Activated naive CD8-positive, alpha-beta T cell (primary cell): ENCODE results near the gene GCNT1.
"Not testable (repeated sequence)": the region's sequence is repeated elsewhere in the genome, so short reads cannot be mapped to it uniquely, and the experiment has no call there.

Source experiments
- H3K27ac Mint-ChIP-seq: one replicate; pipeline ENCODE4 v1.8.0; 2021; ENCODE audit warnings: mixed read lengths
- H3K27me3 Mint-ChIP-seq: one replicate; pipeline ENCODE4 v1.8.0; 2021; ENCODE audit warnings: mixed read lengths
- H3K36me3 Mint-ChIP-seq: one replicate; pipeline ENCODE4 v1.8.0; 2021; ENCODE audit warnings: mixed read lengths
- H3K4me1 Mint-ChIP-seq: one replicate; pipeline ENCODE4 v1.8.0; 2021; ENCODE audit warnings: low read depth, mixed read lengths
- H3K4me3 Mint-ChIP-seq: one replicate; pipeline ENCODE4 v1.8.0; 2021; ENCODE audit warnings: mild to moderate bottlenecking, mixed read lengths
- H3K9me3 Mint-ChIP-seq: one replicate; pipeline ENCODE4 v1.8.0; 2021; ENCODE audit warnings: low read depth, mixed read lengths

Gene GCNT1

DNA sequence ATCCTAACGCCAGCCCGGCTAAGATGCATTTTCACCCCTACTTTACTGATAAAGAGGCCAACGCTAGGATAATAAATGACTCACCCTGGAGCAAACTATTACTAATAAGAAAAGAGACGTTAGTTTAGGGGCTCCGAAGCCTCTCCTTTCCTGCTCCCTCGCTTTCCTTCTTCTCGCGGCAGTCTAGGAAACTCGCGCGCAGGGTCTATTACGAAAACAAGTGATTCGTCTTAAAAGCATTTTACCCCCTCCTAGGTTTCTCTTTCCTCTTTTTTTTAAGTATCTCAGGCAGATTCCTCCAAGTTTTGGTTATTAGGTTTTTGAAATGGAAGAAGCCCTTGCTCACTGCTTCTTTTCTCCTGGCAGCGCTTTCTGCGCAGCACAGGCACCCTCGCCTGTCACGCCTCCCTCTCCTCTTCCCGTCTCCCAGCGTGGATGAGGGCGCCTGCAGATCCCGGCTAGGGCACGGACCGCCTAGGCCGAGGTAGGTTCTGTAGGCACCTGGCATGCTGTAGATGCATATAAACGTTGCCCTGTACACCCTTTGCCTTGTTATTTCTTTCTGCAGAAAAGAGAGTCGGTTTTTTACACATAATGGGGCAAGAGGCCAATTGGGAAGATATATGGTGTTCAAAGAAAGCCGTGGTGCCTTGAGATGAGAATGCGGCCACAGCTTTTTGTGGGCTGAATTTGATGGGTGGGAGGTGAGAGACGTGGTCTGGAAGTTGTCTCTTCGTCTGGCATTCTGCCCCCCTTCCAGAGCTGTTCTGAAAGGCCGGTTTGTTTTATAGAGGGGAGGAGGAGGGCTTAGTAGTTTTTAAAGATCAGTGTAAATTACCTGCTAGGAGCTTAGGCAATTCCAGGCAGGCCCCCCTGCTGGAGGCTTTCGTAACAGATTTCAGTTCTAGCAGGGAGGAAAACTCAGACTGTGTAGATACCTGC, 983 bp downstream of the GCNT1 start:
- Mint-ChIP-seq H3K9me3 (no peaks in the 10 kb centered on the region), H3K27ac (peak overlapping the region; percentile 79), H3K27me3 (peaks cover 1% of the 10 kb centered on the region)

GRCh38 chr9:76462126-76462525, 3.1 kb downstream of the GCNT1 start:
- Mint-ChIP-seq H3K4me3 (no peak overlapping the region), H3K36me3 (no peaks in the 10 kb centered on the region), H3K4me1 (peaks cover 16% of the 10 kb centered on the region), H3K27me3 (peaks cover 1% of the 10 kb centered on the region), H3K9me3 (no peaks in the 10 kb centered on the region), H3K27ac (no peak overlapping the region)

More for the DNA sequence above, 983 bp downstream of the GCNT1 start:
- H3K4me3 Mint-ChIP-seq = peak overlapping the region; percentile 96
- H3K4me1 Mint-ChIP-seq = peaks cover 24% of the 10 kb centered on the region
- H3K36me3 Mint-ChIP-seq = no peaks in the 10 kb centered on the region

DNA sequence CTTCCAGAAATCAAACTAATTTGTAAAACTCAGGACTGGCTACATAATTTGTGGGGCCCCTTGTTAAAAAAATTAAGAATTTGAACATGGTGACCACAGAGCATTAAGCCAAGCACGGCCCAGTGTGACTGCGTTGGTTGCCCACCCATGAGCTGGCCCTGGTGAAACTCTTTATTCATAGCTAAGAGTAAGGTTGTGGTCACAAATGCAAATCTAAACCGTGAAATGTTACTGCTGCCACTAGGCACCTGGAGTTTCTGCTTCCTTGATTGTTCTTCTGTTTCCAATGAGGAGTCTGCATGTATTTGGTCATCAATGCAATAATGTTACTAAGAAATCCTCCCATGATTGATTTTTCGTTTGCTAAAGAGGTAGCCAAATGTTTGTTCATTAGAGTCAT, 4.2 kb downstream of the GCNT1 start:
- H3K27ac Mint-ChIP-seq = no peak overlapping the region
- no peaks in the 10 kb centered on the region for H3K36me3 Mint-ChIP-seq
- no peaks in the 10 kb centered on the region for H3K9me3 Mint-ChIP-seq
- H3K4me1 Mint-ChIP-seq = peaks cover 16% of the 10 kb centered on the region
- H3K27me3 Mint-ChIP-seq = peaks cover 1% of the 10 kb centered on the region
- no peak overlapping the region for H3K4me3 Mint-ChIP-seq

GRCh38 chr9:76464706-76465105, 5.7 kb downstream of the GCNT1 start:
- Mint-ChIP-seq H3K4me1 (peaks cover 9% of the 10 kb centered on the region), H3K27ac (no peak overlapping the region), H3K9me3 (no peaks in the 10 kb centered on the region), H3K4me3 (no peak overlapping the region), H3K27me3 (peaks cover 4% of the 10 kb centered on the region), H3K36me3 (no peaks in the 10 kb centered on the region)

- peaks cover 3% of the 10 kb centered on the region for H3K27me3 Mint-ChIP-seq
- no peak overlapping the region for H3K27ac Mint-ChIP-seq
- no peaks in the 10 kb centered on the region for H3K9me3 Mint-ChIP-seq
- H3K4me3 Mint-ChIP-seq = no peak overlapping the region
- no peaks in the 10 kb centered on the region for H3K36me3 Mint-ChIP-seq
- peaks cover 1% of the 10 kb centered on the region for H3K4me1 Mint-ChIP-seq
These were observed 6.7 kb downstream of the GCNT1 start for GRCh38 chr9:76465442-76466298.

DNA sequence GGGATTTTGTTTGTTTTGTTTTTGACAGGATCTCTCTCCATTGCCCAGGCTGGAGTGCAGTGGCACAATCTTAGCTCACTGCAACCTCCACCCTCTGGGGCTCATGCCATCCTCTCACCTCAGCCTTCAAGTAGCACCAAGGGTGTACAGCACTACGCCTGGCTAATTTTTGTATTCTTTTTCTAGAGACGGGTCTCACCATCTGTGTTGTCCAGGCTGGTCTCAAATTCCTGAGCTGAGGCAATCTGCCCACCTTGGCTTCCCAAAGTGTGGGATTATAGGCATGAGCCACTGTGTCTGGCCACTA, 7.3 kb downstream of the GCNT1 start:
- H3K4me1 Mint-ChIP-seq = no peaks in the 10 kb centered on the region
- H3K4me3 Mint-ChIP-seq = no peak overlapping the region
- no peaks in the 10 kb centered on the region for H3K36me3 Mint-ChIP-seq
- H3K27ac Mint-ChIP-seq = no peak overlapping the region
- peaks cover 3% of the 10 kb centered on the region for H3K27me3 Mint-ChIP-seq
- no peaks in the 10 kb centered on the region for H3K9me3 Mint-ChIP-seq

GRCh38 chr9:76474419-76474818, 15.4 kb downstream of the GCNT1 start:
- Mint-ChIP-seq H3K4me3 (no peak overlapping the region), H3K27me3 (peaks cover 3% of the 10 kb centered on the region), H3K9me3 (peaks cover 6% of the 10 kb centered on the region), H3K27ac (no peak overlapping the region), H3K36me3 (peaks cover 5% of the 10 kb centered on the region), H3K4me1 (no peaks in the 10 kb centered on the region)

DNA sequence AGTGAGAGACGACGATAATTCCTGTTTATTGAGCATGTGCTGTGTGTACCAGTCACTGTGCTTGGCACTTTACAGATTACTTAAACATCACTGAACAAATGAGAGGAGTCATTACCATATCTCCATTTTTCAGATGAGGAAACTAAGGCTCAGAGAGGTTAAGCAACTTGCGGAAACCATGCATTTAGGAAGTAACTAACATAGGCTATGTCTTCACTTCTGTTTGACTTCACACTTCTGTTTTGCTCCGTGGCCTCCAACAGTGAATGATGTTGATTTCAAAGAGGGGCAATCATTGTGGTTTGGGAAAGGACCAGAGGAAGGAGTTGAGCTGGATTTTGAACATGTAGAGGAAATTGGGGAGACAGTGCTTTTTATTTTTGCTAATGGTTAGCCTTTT, 16.7 kb downstream of the GCNT1 start:
- no peak overlapping the region for H3K4me3 Mint-ChIP-seq
- peaks cover 6% of the 10 kb centered on the region for H3K9me3 Mint-ChIP-seq
- peaks cover 5% of the 10 kb centered on the region for H3K36me3 Mint-ChIP-seq
- no peaks in the 10 kb centered on the region for H3K27me3 Mint-ChIP-seq
- H3K4me1 Mint-ChIP-seq = no peaks in the 10 kb centered on the region
- no peak overlapping the region for H3K27ac Mint-ChIP-seq

DNA sequence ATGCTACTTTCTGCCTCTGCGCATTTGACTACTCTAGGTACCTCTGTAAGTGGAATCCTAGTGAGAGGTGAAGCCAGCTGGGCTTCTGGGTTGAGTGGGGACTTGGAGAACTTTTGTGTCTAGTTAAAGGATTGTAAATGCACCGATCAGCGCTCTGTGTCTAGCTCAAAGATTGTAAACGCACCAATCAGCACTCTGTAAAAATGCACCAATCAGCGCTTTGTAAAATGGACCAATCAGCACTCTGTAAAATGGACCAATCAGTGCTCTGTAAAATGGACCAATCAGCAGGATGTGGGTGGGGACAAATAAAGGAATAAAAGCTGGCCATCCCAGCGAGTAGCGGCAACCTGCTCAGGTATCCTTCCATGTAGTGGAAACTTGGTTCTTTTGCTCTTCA, 18.8 kb downstream of the GCNT1 start:
- not testable (repeated sequence) for H3K4me3 Mint-ChIP-seq, H3K27me3 Mint-ChIP-seq, H3K9me3 Mint-ChIP-seq, H3K4me1 Mint-ChIP-seq, H3K36me3 Mint-ChIP-seq, H3K27ac Mint-ChIP-seq

DNA sequence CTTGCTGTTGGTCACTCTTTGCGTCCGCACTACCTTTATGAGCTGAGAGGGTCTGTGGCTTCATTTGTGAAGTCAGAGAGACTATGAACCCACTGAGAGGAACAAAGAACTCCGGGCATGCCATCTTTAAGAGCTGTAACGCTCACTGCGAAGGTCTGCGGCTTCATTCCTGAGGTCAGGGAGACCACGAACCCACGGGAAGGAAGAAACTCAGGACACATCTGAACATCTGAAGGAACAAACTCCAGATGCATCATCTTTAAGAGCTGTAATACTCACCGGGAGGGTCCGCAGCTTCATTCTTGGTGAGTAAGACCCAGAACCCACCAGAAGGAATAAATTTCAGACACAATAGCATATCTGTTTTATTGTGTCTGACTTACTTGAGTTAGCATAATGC, 19.2 kb downstream of the GCNT1 start:
- Mint-ChIP-seq H3K27me3 (no peaks in the 10 kb centered on the region), H3K27ac (no peak overlapping the region), H3K9me3 (peaks cover 6% of the 10 kb centered on the region), H3K4me3 (no peak overlapping the region), H3K36me3 (peaks cover 5% of the 10 kb centered on the region), H3K4me1 (no peaks in the 10 kb centered on the region)

GRCh38 chr9:76479337-76479736, 20.4 kb downstream of the GCNT1 start:
- not testable (repeated sequence) for H3K36me3 Mint-ChIP-seq, H3K27ac Mint-ChIP-seq, H3K4me1 Mint-ChIP-seq, H3K4me3 Mint-ChIP-seq, H3K9me3 Mint-ChIP-seq, H3K27me3 Mint-ChIP-seq

DNA sequence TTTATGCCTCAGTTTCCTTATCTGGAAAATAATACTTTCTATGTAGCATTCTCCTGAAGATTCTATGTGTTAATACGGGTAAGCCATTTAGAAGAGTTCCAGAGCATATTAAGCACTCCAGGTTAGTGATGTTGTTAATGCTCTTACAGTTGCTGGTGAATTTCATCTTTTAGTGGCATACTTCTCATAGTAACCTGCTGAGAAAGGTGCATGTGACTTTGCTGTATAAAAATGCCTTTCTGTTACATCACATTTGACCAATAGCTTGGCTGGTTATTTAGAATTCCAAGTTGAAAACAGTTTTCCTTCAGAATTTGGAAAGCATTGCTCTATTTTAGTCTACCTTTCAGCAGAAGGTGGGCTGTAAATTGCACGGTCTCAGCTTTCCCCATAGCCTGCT, 27.2 kb downstream of the GCNT1 start:
- H3K9me3 Mint-ChIP-seq = no peaks in the 10 kb centered on the region
- H3K27me3 Mint-ChIP-seq = no peaks in the 10 kb centered on the region
- no peak overlapping the region for H3K4me3 Mint-ChIP-seq
- H3K27ac Mint-ChIP-seq = no peak overlapping the region
- H3K4me1 Mint-ChIP-seq = peaks cover 3% of the 10 kb centered on the region
- H3K36me3 Mint-ChIP-seq = no peaks in the 10 kb centered on the region

DNA sequence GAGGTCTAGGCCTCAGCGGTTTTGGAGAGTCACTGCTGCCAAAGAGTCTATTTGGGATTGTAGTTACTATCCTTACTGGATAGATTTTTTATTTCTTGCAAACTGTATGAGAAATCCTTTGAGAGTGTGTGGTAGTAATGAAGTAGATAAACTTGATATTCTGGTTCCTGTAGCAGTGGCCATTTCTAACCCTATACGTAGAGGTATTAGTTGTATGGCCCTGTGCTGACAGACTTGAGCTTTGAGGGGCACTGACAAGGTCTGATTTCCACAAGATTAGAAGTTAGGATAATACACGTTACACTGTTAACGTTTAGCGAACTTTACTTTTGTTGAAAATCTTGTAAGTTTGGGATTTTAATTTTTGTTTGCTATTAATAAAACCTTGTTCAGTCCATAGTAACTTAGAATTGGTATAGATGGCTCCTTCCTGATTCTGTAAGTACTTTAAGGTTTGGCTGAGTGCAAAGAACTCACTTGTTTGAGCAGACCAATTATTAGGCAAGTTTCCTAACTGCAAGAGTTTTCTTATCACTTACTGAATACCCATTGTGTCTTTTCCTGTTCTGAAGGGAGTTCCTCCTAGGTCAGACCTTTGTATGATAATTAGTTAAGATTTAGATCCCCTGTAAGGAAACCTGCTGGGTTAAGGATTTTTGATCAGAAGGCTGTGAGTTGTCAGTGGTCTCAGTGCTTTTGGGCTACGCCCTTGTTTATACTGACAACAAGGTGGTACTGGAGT, 31.4 kb downstream of the GCNT1 start:
- peaks cover 3% of the 10 kb centered on the region for H3K4me1 Mint-ChIP-seq
- H3K4me3 Mint-ChIP-seq = no peak overlapping the region
- H3K36me3 Mint-ChIP-seq = no peaks in the 10 kb centered on the region
- no peak overlapping the region for H3K27ac Mint-ChIP-seq
- H3K9me3 Mint-ChIP-seq = no peaks in the 10 kb centered on the region
- H3K27me3 Mint-ChIP-seq = no peaks in the 10 kb centered on the region

DNA sequence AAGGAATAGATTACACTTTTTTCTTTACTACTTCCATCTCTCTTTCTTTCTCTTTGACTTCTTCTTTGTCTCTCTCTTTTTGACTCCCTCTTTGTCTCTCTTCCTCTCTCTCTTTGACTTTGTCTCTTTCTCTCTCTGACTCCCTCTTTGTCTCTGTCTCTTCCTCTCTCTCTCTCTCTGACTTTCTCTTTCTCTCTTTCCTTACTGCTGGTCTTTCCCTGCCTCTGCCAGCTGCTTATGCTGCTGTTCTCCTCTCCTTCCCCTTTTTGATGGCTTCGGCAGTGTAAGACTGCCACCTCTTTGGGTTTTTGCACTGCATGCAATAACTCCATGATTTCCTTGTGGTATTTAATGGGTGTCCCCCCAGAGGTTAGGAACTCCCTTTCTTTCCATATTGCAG, 32.1 kb downstream of the GCNT1 start:
- H3K4me3 Mint-ChIP-seq, H3K4me1 Mint-ChIP-seq, H3K27me3 Mint-ChIP-seq, H3K27ac Mint-ChIP-seq, H3K36me3 Mint-ChIP-seq, H3K9me3 Mint-ChIP-seq: not testable (repeated sequence)

GRCh38 chr9:76493496-76493895, 34.5 kb downstream of the GCNT1 start:
- not testable (repeated sequence) for H3K27me3 Mint-ChIP-seq, H3K9me3 Mint-ChIP-seq, H3K4me3 Mint-ChIP-seq, H3K36me3 Mint-ChIP-seq, H3K27ac Mint-ChIP-seq, H3K4me1 Mint-ChIP-seq
